HG03159 (cell line): ENCODE measurements around the gene PDE1A.

Experiments used
- ATAC-seq: cut with Tn5 transposase; IDR thresholded peaks from one replicate; pipeline ENCODE4 v1.9.1; 2021; ENCODE audit warnings: mild to moderate bottlenecking, moderate library complexity; ENCODE audit not compliant: unreplicated experiment

Gene PDE1A

GRCh38 chr2:182426918-182427240 is at the start of gene PDE1A:
Gene PDE1A, minus strand, starts transcription at chr2:182427036.
- ATAC-seq, result no peak

GRCh38 chr2:182473635-182474034 is 46.8 kb upstream of the PDE1A start:
- no peak for ATAC-seq

- no peak for ATAC-seq
These were observed 36.9 kb upstream of the PDE1A start for GRCh38 chr2:182463760-182464159.

- no peak for ATAC-seq
These were observed 29.9 kb upstream of the PDE1A start for GRCh38 chr2:182456784-182457183.

- no peak for ATAC-seq
These were observed 25.7 kb upstream of the PDE1A start for GRCh38 chr2:182452456-182452990.

- no peak for ATAC-seq
These were observed 21.5 kb upstream of the PDE1A start for GRCh38 chr2:182448371-182448770.

- no peak for ATAC-seq
These were observed 21.0 kb upstream of the PDE1A start for GRCh38 chr2:182447863-182448262.

GRCh38 chr2:182447163-182447562 is 20.3 kb upstream of the PDE1A start:
- no peak for ATAC-seq

- ATAC-seq, result no peak
These were observed 19.3 kb upstream of the PDE1A start for GRCh38 chr2:182446087-182446486.

- ATAC-seq, result no peak
These were observed 18.6 kb upstream of the PDE1A start for GRCh38 chr2:182445391-182445965.

- ATAC-seq, result no peak
These were observed 18.0 kb upstream of the PDE1A start for GRCh38 chr2:182444806-182445205.

- no peak for ATAC-seq
These were observed 17.3 kb upstream of the PDE1A start for GRCh38 chr2:182444170-182444569.

- ATAC-seq, result no peak
These were observed 9.4 kb upstream of the PDE1A start for GRCh38 chr2:182436252-182436651.

- ATAC-seq, result no peak
These were observed 8.9 kb upstream of the PDE1A start for GRCh38 chr2:182435754-182436153.

- ATAC-seq, result no peak
These were observed 5.2 kb upstream of the PDE1A start for GRCh38 chr2:182432051-182432450.

- no peak for ATAC-seq
These were observed 1.6 kb upstream of the PDE1A start for GRCh38 chr2:182428476-182428875.

- ATAC-seq, result no peak
These were observed 536 bp downstream of the PDE1A start for GRCh38 chr2:182426082-182426917.

GRCh38 chr2:182422864-182423263 is 4.0 kb downstream of the PDE1A start:
- ATAC-seq, result no peak

- no peak for ATAC-seq
These were observed 6.2 kb downstream of the PDE1A start for GRCh38 chr2:182420669-182421068.

GRCh38 chr2:182416861-182417260 is 10.0 kb downstream of the PDE1A start:
- no peak for ATAC-seq

- ATAC-seq, result no peak
These were observed 10.6 kb downstream of the PDE1A start for GRCh38 chr2:182416191-182416590.

GRCh38 chr2:182415771-182416170 is 11.1 kb downstream of the PDE1A start:
- ATAC-seq, result no peak
